ENCODE data around the gene SCG5. TPM values are rescaled to one million over a fixed set of nuclear protein-coding genes. Genes with fewer than 3 reads are reported as not detected.

Gene SCG5
- total and polyA plus RNA-seq, 4 donors = 0.77 to 4.9 (median 0.96) TPM

DNA sequence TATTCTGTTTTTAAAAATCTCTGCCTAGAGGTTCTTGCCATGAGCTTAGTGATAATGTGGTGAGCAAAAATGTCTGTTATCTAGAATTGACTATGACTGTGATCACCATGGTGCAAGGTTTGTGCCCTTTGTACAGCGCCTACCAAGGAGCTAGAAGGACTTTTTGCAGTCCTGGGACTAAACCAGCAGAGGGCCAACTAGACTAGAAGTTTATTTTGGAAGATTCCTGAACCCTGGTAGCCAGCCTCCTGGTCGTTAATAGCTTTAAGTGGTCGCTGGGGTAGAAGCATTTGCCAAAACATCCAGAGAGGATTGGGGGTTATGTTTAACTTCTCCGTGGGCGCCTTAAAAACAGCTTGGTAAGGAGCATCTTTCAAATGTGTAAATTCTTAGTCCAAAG is 7.8 kb downstream of the SCG5 start:
- H3K4me1 ChIP-seq (ENCODE audit: control insufficient read depth in 5 of 5, insufficient read depth in 5 of 5, low read length in 5 of 5) = no peaks in the 10 kb centered on the region

DNA sequence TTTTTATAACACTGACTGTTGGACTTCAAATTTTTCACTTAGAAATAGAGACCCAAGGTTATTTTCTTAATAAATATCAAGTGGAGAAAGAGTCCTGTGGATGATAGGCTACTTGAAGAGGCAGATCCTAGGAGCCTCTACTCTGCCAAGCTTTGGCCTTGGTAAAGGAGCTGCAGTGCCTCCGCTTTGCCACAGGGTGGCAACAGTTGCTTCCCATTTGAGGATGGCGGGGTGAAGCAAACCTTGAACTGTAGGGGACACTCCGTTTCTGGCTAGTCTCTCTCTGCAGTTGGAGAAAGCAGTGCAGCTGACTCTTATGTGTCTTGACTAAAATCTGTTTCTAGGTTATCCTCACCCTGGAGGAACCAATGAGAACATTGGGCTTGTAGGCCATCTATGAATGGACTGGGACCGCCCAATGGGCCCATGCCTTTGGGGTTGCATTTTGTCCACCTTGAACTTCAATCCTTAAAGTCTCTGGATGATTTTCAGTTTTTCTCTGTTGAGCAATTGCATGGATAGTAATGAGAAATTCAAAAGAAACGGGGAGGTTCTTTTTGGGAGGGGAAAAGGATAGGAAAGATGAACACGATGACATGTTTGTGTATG is 9.8 kb downstream of the SCG5 start:
- Histone ChIP-seq H3K4me1 (ENCODE audit: control insufficient read depth in 5 of 5, insufficient read depth in 5 of 5, low read length in 5 of 5) (no peaks in the 10 kb centered on the region), H3K4me3 (no peak overlapping the region), H3K27ac (ENCODE audit: low read depth in 1 of 2, low read length in 1 of 2) (no peak overlapping the region), H3K36me3 (ENCODE audit: control insufficient read depth in 4 of 4, insufficient read depth in 4 of 4, low read length in 4 of 4) (no peaks in the 10 kb centered on the region), H3K9ac (ENCODE audit: insufficient read depth in 1 of 2, low read length in 2 of 2) (no peak overlapping the region), H3K9me3 (ENCODE audit: control insufficient read depth in 4 of 4, insufficient read depth in 3 of 4, low read length in 3 of 4) (no peaks in the 10 kb centered on the region), H3K27me3 (ENCODE audit: control insufficient read depth in 3 of 3, insufficient read depth in 3 of 3, low read length in 2 of 3) (no peaks in the 10 kb centered on the region)
- TF ChIP-seq, protein P1, sequence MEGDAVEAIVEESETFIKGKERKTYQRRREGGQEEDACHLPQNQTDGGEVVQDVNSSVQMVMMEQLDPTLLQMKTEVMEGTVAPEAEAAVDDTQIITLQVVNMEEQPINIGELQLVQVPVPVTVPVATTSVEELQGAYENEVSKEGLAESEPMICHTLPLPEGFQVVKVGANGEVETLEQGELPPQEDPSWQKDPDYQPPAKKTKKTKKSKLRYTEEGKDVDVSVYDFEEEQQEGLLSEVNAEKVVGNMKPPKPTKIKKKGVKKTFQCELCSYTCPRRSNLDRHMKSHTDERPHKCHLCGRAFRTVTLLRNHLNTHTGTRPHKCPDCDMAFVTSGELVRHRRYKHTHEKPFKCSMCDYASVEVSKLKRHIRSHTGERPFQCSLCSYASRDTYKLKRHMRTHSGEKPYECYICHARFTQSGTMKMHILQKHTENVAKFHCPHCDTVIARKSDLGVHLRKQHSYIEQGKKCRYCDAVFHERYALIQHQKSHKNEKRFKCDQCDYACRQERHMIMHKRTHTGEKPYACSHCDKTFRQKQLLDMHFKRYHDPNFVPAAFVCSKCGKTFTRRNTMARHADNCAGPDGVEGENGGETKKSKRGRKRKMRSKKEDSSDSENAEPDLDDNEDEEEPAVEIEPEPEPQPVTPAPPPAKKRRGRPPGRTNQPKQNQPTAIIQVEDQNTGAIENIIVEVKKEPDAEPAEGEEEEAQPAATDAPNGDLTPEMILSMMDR (IDR thresholded peaks at IDR 0.05; ENCODE audit: control extremely low read depth, extremely low read depth) = peak; percentile 46
- WGBS, 2 donors = 37 to 41% methylated on average over 6 of the region's 6 CpGs
- DNase-seq = peak; percentile 46 to 52 (median 47)
- ATAC-seq (ENCODE audit: insufficient read depth, low FRiP score) = peak; percentile 66

More for the DNA sequence above, 7.8 kb downstream of the SCG5 start:
- DNase-seq (no peak), ATAC-seq (ENCODE audit: insufficient read depth, low FRiP score) (no peak)
- H3K27ac ChIP-seq (ENCODE audit: low read depth in 1 of 2, low read length in 1 of 2) = no peak overlapping the region
- H3K27me3 ChIP-seq (ENCODE audit: control insufficient read depth in 3 of 3, insufficient read depth in 3 of 3, low read length in 2 of 3) = no peaks in the 10 kb centered on the region
- 74 to 77% methylated on average over 5 of the region's 5 CpGs for WGBS, 2 donors
- H3K9ac ChIP-seq (ENCODE audit: insufficient read depth in 1 of 2, low read length in 2 of 2) = no peak overlapping the region
- TF ChIP-seq, protein P1 (IDR thresholded peaks at IDR 0.05; ENCODE audit: control extremely low read depth, extremely low read depth) = no peak
- no peaks in the 10 kb centered on the region for H3K9me3 ChIP-seq (ENCODE audit: control insufficient read depth in 4 of 4, insufficient read depth in 3 of 4, low read length in 3 of 4)
- no peak overlapping the region for H3K4me3 ChIP-seq
- no peaks in the 10 kb centered on the region for H3K36me3 ChIP-seq (ENCODE audit: control insufficient read depth in 4 of 4, insufficient read depth in 4 of 4, low read length in 4 of 4)

DNA sequence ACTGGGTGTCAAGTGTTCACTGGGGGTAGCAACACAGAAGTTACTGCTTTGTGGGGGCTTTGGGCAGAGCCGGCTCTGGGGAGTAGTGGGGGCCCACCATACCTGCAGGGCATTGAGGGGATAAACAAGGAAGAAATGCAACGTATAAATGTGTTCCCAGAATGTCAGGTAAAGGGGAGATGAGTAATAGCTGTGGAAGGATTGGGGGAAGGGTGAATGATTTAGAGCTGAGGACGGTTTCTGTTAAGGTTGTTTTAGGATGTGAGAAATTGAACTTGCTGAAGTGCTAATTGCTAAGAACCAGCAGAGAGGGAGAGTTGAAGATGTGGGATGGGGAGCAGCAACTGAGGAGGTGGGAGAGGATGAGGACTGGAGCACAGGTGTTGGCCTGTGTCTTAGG is 10.7 kb downstream of the SCG5 start:
- TF ChIP-seq, protein P1 (IDR thresholded peaks at IDR 0.05; ENCODE audit: control extremely low read depth, extremely low read depth) = no peak
- no peak for DNase-seq
- Histone ChIP-seq H3K36me3 (ENCODE audit: control insufficient read depth in 4 of 4, insufficient read depth in 4 of 4, low read length in 4 of 4) (no peaks in the 10 kb centered on the region), H3K9ac (ENCODE audit: insufficient read depth in 1 of 2, low read length in 2 of 2) (no peak overlapping the region), H3K9me3 (ENCODE audit: control insufficient read depth in 4 of 4, insufficient read depth in 3 of 4, low read length in 3 of 4) (no peaks in the 10 kb centered on the region), H3K27ac (ENCODE audit: low read depth in 1 of 2, low read length in 1 of 2) (no peak overlapping the region), H3K4me1 (ENCODE audit: control insufficient read depth in 5 of 5, insufficient read depth in 5 of 5, low read length in 5 of 5) (no peaks in the 10 kb centered on the region), H3K4me3 (no peak overlapping the region), H3K27me3 (ENCODE audit: control insufficient read depth in 3 of 3, insufficient read depth in 3 of 3, low read length in 2 of 3) (no peaks in the 10 kb centered on the region)
- 78 to 89% methylated on average over 3 of the region's 3 CpGs for WGBS, 2 donors
- no peak for ATAC-seq (ENCODE audit: insufficient read depth, low FRiP score)

DNA sequence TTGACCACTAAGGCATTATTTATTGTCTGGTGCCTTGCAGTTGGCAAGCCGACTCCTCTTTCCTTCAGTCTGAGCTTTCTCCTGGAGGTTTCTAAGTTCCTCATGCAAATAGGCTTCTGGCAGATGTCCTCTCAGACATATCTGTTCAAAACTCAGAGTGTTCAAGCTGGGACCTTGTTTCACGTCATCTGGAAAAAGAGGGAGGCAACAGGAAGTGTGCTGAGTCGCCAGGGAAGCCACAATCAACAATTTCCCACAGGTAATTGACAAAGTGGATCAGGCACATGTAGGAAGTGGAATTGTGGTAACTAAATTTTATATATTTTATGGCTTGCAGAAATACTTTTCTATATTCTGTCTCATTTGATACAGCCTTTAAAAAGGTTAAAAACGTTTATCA is 14.6 kb downstream of the SCG5 start:
- Histone ChIP-seq H3K27ac (ENCODE audit: low read depth in 1 of 2, low read length in 1 of 2) (no peak overlapping the region), H3K36me3 (ENCODE audit: control insufficient read depth in 4 of 4, insufficient read depth in 4 of 4, low read length in 4 of 4) (no peaks in the 10 kb centered on the region), H3K4me3 (no peak overlapping the region), H3K9me3 (ENCODE audit: control insufficient read depth in 4 of 4, insufficient read depth in 3 of 4, low read length in 3 of 4) (no peaks in the 10 kb centered on the region), H3K4me1 (ENCODE audit: control insufficient read depth in 5 of 5, insufficient read depth in 5 of 5, low read length in 5 of 5) (peaks cover 0 to 1% (median 0%) of the 10 kb centered on the region in 5 donors), H3K27me3 (ENCODE audit: control insufficient read depth in 3 of 3, insufficient read depth in 3 of 3, low read length in 2 of 3) (no peaks in the 10 kb centered on the region), H3K9ac (ENCODE audit: insufficient read depth in 1 of 2, low read length in 2 of 2) (no peak overlapping the region)
- DNase-seq = no peak
- no peak for ATAC-seq (ENCODE audit: insufficient read depth, low FRiP score)
- 39 to 52% methylated on average over 4 of the region's 4 CpGs for WGBS, 2 donors
- TF ChIP-seq, protein P1 (IDR thresholded peaks at IDR 0.05; ENCODE audit: control extremely low read depth, extremely low read depth) = no peak
